NB4 (cell line): ENCODE data around the gene PNMA8A.
A peak's percentile ranks its signal among the peaks of the same experiment; 100 is the strongest.
"Not testable (repeated sequence)": the region's sequence is repeated elsewhere in the genome, so short reads cannot be mapped to it uniquely, and the experiment has no call there.

Experiments
- DNase-seq: peaks from one replicate; pipeline ENCODE4 v3.0.0; 2010; ENCODE audit warnings: low read depth
- H3K4me3 ChIP-seq: one replicate; pipeline ENCODE4 v1.5.1; 2011; ENCODE audit warnings: mild to moderate bottlenecking, low read depth, low read length, moderate library complexity
- CTCF ChIP-seq: IDR thresholded peaks from one replicate; pipeline ENCODE4 v1.5.1; 2012; ENCODE audit warnings: low read depth, low read length
- MAX ChIP-seq: IDR thresholded peaks from 2 replicates; pipeline ENCODE4 v1.6.1; 2011; ENCODE audit warnings: low read depth, low read length
- MYC ChIP-seq: IDR thresholded peaks from 2 replicates; pipeline ENCODE4 v1.6.1; 2011; ENCODE audit warnings: low read depth, low read length
- POLR2A ChIP-seq: IDR thresholded peaks from 2 replicates; pipeline ENCODE4 v1.6.1; 2011; ENCODE audit warnings: mild to moderate bottlenecking; ENCODE audit not compliant: insufficient read length; ENCODE audit errors: extremely low read depth

The PNMA8A gene

GRCh38 chr19:46499692-46500091 lies 28.3 kb upstream of the PNMA8A start:
- H3K4me3 ChIP-seq = no peak overlapping the region
- no peak for TF ChIP-seq POLR2A
- TF ChIP-seq CTCF = no peak
- no peak for TF ChIP-seq MAX
- no peak for TF ChIP-seq MYC
- peak; percentile 44 for DNase-seq

GRCh38 chr19:46497773-46498172 lies 26.4 kb upstream of the PNMA8A start:
- no peak for TF ChIP-seq MAX
- no peak for TF ChIP-seq CTCF
- no peak for TF ChIP-seq POLR2A
- no peak for TF ChIP-seq MYC
- DNase-seq = no peak

GRCh38 chr19:46496886-46497285 lies 25.5 kb upstream of the PNMA8A start:
- DNase-seq, H3K4me3 ChIP-seq: not testable (repeated sequence)

More at GRCh38 chr19:46497773-46498172, 26.4 kb upstream of the PNMA8A start:
- no peak overlapping the region for H3K4me3 ChIP-seq

- DNase-seq = no peak
- no peak for TF ChIP-seq POLR2A
- TF ChIP-seq MYC = no peak
- TF ChIP-seq CTCF = no peak
- no peak overlapping the region for H3K4me3 ChIP-seq
Observed at GRCh38 chr19:46496304-46496703, 24.9 kb upstream of the PNMA8A start.

GRCh38 chr19:46495786-46496099 lies 24.4 kb upstream of the PNMA8A start, which contains the start of gene PNMA8B:
Gene PNMA8B (minus strand): TSS chr19:46495867. CDS start chr19:46495465, 402 bp downstream.
- DNase-seq = no peak
- TF ChIP-seq CTCF (no peak), MYC (no peak), POLR2A (no peak), MAX (no peak)
- H3K4me3 ChIP-seq = no peak within 1 kb of the TSS

GRCh38 chr19:46494941-46495785 lies 23.8 kb upstream of the PNMA8A start:
- no peak for DNase-seq
- H3K4me3 ChIP-seq = no peak overlapping the region
- TF ChIP-seq MYC (no peak), MAX (no peak), POLR2A (no peak), CTCF (no peak)
